ENCODE data around the gene STRADA.

The STRADA gene

DNA sequence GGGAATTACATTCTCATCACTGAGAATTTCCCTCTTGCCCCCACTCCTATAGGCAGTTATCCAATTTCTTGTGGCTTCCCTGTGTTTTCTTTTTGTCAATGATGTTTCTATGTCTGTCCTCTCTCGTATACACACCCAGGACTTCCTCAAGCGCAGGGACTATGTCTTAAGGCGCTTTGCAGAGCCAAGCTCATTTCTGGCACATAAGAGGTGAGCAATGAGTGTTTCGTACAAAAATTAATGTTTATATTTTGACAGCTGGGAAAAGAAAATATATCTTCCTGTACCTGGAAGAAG, 33.3 kb upstream of the STRADA start:
- H3K9ac ChIP-seq: peak overlapping the region; percentile 91
- peaks cover 72% of the 10 kb centered on the region for H3K79me2 ChIP-seq
- TF ChIP-seq, protein P1, sequence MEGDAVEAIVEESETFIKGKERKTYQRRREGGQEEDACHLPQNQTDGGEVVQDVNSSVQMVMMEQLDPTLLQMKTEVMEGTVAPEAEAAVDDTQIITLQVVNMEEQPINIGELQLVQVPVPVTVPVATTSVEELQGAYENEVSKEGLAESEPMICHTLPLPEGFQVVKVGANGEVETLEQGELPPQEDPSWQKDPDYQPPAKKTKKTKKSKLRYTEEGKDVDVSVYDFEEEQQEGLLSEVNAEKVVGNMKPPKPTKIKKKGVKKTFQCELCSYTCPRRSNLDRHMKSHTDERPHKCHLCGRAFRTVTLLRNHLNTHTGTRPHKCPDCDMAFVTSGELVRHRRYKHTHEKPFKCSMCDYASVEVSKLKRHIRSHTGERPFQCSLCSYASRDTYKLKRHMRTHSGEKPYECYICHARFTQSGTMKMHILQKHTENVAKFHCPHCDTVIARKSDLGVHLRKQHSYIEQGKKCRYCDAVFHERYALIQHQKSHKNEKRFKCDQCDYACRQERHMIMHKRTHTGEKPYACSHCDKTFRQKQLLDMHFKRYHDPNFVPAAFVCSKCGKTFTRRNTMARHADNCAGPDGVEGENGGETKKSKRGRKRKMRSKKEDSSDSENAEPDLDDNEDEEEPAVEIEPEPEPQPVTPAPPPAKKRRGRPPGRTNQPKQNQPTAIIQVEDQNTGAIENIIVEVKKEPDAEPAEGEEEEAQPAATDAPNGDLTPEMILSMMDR (IDR thresholded peaks at IDR 0.05): no peak
- peak overlapping the region; percentile 91 for H3K4me3 ChIP-seq (ENCODE audit: low read depth, low read length)
- H3K4me2 ChIP-seq (ENCODE audit: low read length): peak overlapping the region; percentile 100
- H3K36me3 ChIP-seq (ENCODE audit: control insufficient read depth, insufficient read depth, low read length): no peaks in the 10 kb centered on the region
- H3K27me3 ChIP-seq (ENCODE audit: control insufficient read depth, insufficient read depth, low read length): no peaks in the 10 kb centered on the region
- peak overlapping the region; percentile 99 for H3K27ac ChIP-seq
- peak overlapping the region; percentile 88 for H2AFZ ChIP-seq
- H3K4me1 ChIP-seq: peaks cover 14% of the 10 kb centered on the region
- H3K9me3 ChIP-seq (ENCODE audit: control insufficient read depth, low read length): no peaks in the 10 kb centered on the region

DNA sequence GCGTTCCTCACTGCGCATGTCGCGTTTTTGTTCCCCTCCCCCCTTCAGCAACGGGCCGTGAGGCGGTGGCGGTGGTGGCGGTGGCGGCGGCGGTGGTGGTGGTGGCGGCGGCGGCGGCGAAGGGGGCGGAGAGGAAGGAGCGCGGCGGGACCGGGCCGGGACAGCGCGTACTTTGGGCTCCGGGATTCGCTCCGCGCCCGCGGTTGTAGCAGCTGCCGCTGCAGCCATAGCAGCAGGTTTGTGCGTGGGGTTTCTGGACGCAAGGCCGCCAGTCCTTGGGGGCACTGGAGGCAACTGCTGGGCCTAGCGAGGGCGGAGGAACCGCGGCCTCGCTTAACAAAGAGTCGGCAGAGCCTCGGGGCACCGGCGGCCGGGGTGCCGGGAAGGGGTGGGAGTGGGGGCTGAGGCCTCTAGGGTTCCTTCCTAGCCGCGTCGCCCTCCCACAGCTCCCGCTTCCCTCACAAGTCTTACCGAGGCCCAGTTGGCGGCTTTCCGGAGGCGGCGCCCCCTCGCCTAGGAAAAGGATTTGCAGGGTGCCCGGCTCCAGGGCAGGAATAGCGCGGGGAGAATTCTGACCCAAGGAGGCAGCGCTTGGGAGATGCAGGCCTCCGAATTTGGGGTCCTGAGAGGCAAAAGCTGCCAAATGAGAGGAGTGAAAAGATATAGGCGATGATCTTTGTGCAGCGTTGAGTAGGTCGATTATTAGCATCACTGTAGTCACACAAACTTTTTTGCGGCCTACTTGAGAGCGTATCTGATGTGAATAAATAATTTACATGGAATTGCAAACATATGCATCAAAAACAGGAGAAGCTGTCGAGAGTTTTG, 32.8 kb upstream of the STRADA start, which contains the start of gene DDX42:
TSS of gene DDX42 (plus strand) at position 30 of the 828 bp plus-strand sequence. CDS start 12,880 bp downstream, outside the sequence.
- TF ChIP-seq, protein P1 (IDR thresholded peaks at IDR 0.05): peak; percentile 25
- H3K27me3 ChIP-seq (ENCODE audit: control insufficient read depth, insufficient read depth, low read length): no peaks in the 10 kb centered on the region
- H3K79me2 ChIP-seq: peaks cover 68% of the 10 kb centered on the region
- peak within 1 kb of the TSS; percentile 91 for H3K9ac ChIP-seq
- H2AFZ ChIP-seq: peak within 1 kb of the TSS; percentile 88
- peak within 1 kb of the TSS; percentile 99 for H3K27ac ChIP-seq
- H3K9me3 ChIP-seq (ENCODE audit: control insufficient read depth, low read length): no peaks in the 10 kb centered on the region
- peaks cover 14% of the 10 kb centered on the region for H3K4me1 ChIP-seq
- peak within 1 kb of the TSS; percentile 100 for H3K4me2 ChIP-seq (ENCODE audit: low read length)
- H3K4me3 ChIP-seq (ENCODE audit: low read depth, low read length): peak within 1 kb of the TSS; percentile 91
- H3K36me3 ChIP-seq (ENCODE audit: control insufficient read depth, insufficient read depth, low read length): no peaks in the 10 kb centered on the region

DNA sequence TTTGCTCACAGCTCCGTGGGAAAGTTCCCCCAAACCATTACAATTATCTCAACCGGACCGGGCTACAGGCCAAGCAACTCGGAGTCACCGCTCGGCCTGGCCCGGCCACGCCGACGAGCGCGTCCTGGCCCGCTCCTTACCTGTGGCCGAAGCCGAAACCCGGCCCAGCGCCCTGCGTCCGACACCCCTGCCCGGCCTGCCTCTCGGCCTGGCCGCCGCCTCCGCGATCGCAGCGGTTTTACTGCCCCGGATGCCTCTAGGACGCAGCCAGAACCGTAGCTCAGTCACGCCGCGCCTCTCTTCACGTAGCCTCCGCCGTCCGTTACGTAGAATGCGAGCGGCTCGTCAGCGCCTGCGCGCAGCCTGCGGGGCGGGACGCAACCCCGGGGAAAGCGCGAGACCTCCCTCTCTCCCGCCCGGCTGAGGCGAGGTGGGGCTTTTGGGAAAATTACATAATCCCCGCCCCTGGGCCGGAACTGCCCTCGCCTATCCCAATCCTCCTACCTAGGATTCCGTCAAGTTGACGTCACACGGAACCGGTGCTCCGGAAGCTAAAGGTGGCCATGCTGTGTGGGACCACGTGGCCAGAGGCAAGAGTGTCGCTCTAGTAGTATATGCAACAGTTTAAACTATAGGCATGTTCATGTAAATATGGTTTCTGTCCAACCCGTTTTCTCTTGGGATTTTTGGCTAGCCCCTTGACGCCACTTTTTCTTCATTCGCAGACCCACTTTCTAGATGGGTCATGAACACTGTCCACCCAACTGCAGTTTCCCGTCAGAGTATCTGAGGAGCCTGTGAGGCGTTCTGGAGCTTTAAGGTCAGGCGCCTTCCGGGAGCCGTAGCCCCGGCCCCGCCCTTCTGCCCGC, 31.9 kb upstream of the STRADA start, which contains the start of gene CCDC47:
TSS of gene CCDC47 (minus strand) at position 326 of the 869 bp plus-strand sequence. CDS start 7,422 bp downstream, outside the sequence.
- Histone ChIP-seq H3K4me2 (ENCODE audit: low read length) (peak within 1 kb of the TSS; percentile 100), H3K27me3 (ENCODE audit: control insufficient read depth, insufficient read depth, low read length) (no peaks in the 10 kb centered on the region), H3K27ac (peak within 1 kb of the TSS; percentile 99), H3K9ac (peak within 1 kb of the TSS; percentile 91), H2AFZ (peak within 1 kb of the TSS; percentile 88), H3K4me1 (peaks cover 14% of the 10 kb centered on the region), H3K4me3 (ENCODE audit: low read depth, low read length) (peak within 1 kb of the TSS; percentile 91), H3K36me3 (ENCODE audit: control insufficient read depth, insufficient read depth, low read length) (no peaks in the 10 kb centered on the region), H3K79me2 (peaks cover 68% of the 10 kb centered on the region), H3K9me3 (ENCODE audit: control insufficient read depth, low read length) (no peaks in the 10 kb centered on the region)
- TF ChIP-seq, protein P1 (IDR thresholded peaks at IDR 0.05): no peak

DNA sequence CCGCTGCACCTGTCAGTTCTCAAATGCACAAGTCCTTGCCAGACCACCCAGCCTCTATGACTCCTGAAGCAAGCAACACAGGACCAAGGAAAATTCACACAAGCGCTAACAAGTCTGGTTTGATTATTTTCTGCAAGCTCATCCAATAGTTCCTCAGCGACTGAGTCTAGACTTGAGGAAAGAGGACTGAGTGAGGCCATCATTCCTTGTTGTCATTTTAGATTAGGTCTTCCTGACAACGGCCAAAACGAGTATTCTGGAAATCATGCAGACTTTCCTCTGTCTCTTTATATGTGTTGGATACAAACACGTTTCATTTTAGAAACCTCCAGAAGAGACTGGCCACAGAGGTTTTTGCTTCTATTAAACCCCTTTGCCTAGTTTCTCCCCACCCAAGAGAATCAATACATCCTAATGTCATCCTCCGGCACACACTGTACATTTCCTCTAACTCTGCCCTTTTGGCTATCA, 31.2 kb upstream of the STRADA start:
- H3K27ac ChIP-seq: peak overlapping the region; percentile 99
- H3K27me3 ChIP-seq (ENCODE audit: control insufficient read depth, insufficient read depth, low read length): no peaks in the 10 kb centered on the region
- peak overlapping the region; percentile 57 for H3K9ac ChIP-seq
- no peaks in the 10 kb centered on the region for H3K9me3 ChIP-seq (ENCODE audit: control insufficient read depth, low read length)
- peak overlapping the region; percentile 86 for H2AFZ ChIP-seq
- H3K79me2 ChIP-seq: peaks cover 68% of the 10 kb centered on the region
- H3K4me1 ChIP-seq: peaks cover 14% of the 10 kb centered on the region
- no peaks in the 10 kb centered on the region for H3K36me3 ChIP-seq (ENCODE audit: control insufficient read depth, insufficient read depth, low read length)
- H3K4me3 ChIP-seq (ENCODE audit: low read depth, low read length): peak overlapping the region; percentile 91
- TF ChIP-seq, protein P1 (IDR thresholded peaks at IDR 0.05): no peak
- peak overlapping the region; percentile 100 for H3K4me2 ChIP-seq (ENCODE audit: low read length)

Data from parathyroid adenoma (tissue), 2 donors.